HG02610 (cell line): ENCODE results near the gene CDKAL1.

Source experiments
- ATAC-seq: cut with Tn5 transposase; IDR thresholded peaks from one replicate; pipeline ENCODE4 v1.9.1; 2021; ENCODE audit warnings: mild to moderate bottlenecking, moderate library complexity; ENCODE audit not compliant: unreplicated experiment

CDKAL1 gene

GRCh38 chr6:20868397-20869096 lies 334.3 kb downstream of the CDKAL1 start:
- ATAC-seq: no peak

- ATAC-seq: no peak
These were observed 335.8 kb downstream of the CDKAL1 start for GRCh38 chr6:20870021-20870420.

- no peak for ATAC-seq
These were observed 336.2 kb downstream of the CDKAL1 start for GRCh38 chr6:20870493-20870892.

GRCh38 chr6:20873425-20874190 lies 339.4 kb downstream of the CDKAL1 start:
- no peak for ATAC-seq

GRCh38 chr6:20875369-20875963 lies 341.2 kb downstream of the CDKAL1 start:
- ATAC-seq: no peak

- no peak for ATAC-seq
These were observed 341.8 kb downstream of the CDKAL1 start for GRCh38 chr6:20876036-20876435.

- ATAC-seq: no peak
These were observed 342.3 kb downstream of the CDKAL1 start for GRCh38 chr6:20876561-20876960.

- peak; percentile 98 for ATAC-seq
These were observed 343.0 kb downstream of the CDKAL1 start for GRCh38 chr6:20877008-20877937.

GRCh38 chr6:20879121-20879520 lies 344.9 kb downstream of the CDKAL1 start:
- no peak for ATAC-seq

GRCh38 chr6:20879526-20879925 lies 345.3 kb downstream of the CDKAL1 start:
- no peak for ATAC-seq

- ATAC-seq: no peak
These were observed 347.1 kb downstream of the CDKAL1 start for GRCh38 chr6:20881365-20881764.

- no peak for ATAC-seq
These were observed 347.8 kb downstream of the CDKAL1 start for GRCh38 chr6:20882014-20882413.

GRCh38 chr6:20885076-20885475 lies 350.8 kb downstream of the CDKAL1 start:
- no peak for ATAC-seq

- ATAC-seq: no peak
These were observed 356.9 kb downstream of the CDKAL1 start for GRCh38 chr6:20891161-20891560.

- ATAC-seq: no peak
These were observed 358.1 kb downstream of the CDKAL1 start for GRCh38 chr6:20892365-20892764.

- no peak for ATAC-seq
These were observed 359.2 kb downstream of the CDKAL1 start for GRCh38 chr6:20893412-20893811.

- peak; percentile 97 for ATAC-seq
These were observed 366.3 kb downstream of the CDKAL1 start for GRCh38 chr6:20900389-20901160.

- no peak for ATAC-seq
These were observed 371.1 kb downstream of the CDKAL1 start for GRCh38 chr6:20905377-20905776.

- ATAC-seq: no peak
These were observed 372.7 kb downstream of the CDKAL1 start for GRCh38 chr6:20906945-20907344.

GRCh38 chr6:20907486-20908071 lies 373.3 kb downstream of the CDKAL1 start:
- no peak for ATAC-seq
